HG03571 (cell line): Measurements from ENCODE around the gene ZNF784.

Experiments
- ATAC-seq: cut with Tn5 transposase; IDR thresholded peaks from one replicate; pipeline ENCODE4 v1.9.1; 2021; ENCODE audit not compliant: unreplicated experiment

The ZNF784 gene

GRCh38 chr19:55603581-55604292 is 20.6 kb downstream of the ZNF784 start:
- no peak for ATAC-seq

- no peak for ATAC-seq
Measured at GRCh38 chr19:55603115-55603514, 21.3 kb downstream of the ZNF784 start.

GRCh38 chr19:55602104-55603001 is 22.0 kb downstream of the ZNF784 start:
- ATAC-seq, result no peak

- no peak for ATAC-seq
Measured at GRCh38 chr19:55601084-55601483, 23.3 kb downstream of the ZNF784 start.

GRCh38 chr19:55600662-55601028 is 23.7 kb downstream of the ZNF784 start:
- ATAC-seq, result no peak

- ATAC-seq, result peak; percentile 41
Measured at GRCh38 chr19:55599842-55600661, 24.3 kb downstream of the ZNF784 start, which contains the start of gene ZNF524. ZNF524 (plus strand) TSS chr19:55600288; CDS start chr19:55602113, 1,825 bp downstream.

GRCh38 chr19:55599468-55599841 is 24.9 kb downstream of the ZNF784 start, which contains the start of gene FIZ1:
FIZ1 (minus strand) TSS chr19:55599517; CDS start chr19:55597865, 1,652 bp downstream.
- ATAC-seq, result peak; percentile 44

- ATAC-seq, result peak; percentile 46
Measured at GRCh38 chr19:55598719-55599467, 25.5 kb downstream of the ZNF784 start.

- ATAC-seq, result no peak
Measured at GRCh38 chr19:55598034-55598433, 26.3 kb downstream of the ZNF784 start.

- no peak for ATAC-seq
Measured at GRCh38 chr19:55597501-55597921, 26.9 kb downstream of the ZNF784 start.

GRCh38 chr19:55596304-55596703 is 28.1 kb downstream of the ZNF784 start:
- no peak for ATAC-seq

GRCh38 chr19:55594996-55595545 is 29.3 kb downstream of the ZNF784 start:
- ATAC-seq, result no peak

- no peak for ATAC-seq
Measured at GRCh38 chr19:55593096-55593772, 31.1 kb downstream of the ZNF784 start.

- ATAC-seq, result no peak
Measured at GRCh38 chr19:55592391-55593090, 31.8 kb downstream of the ZNF784 start.

- ATAC-seq, result no peak
Measured at GRCh38 chr19:55591555-55591954, 32.8 kb downstream of the ZNF784 start.

GRCh38 chr19:55590617-55591016 is 33.7 kb downstream of the ZNF784 start:
- ATAC-seq, result no peak

GRCh38 chr19:55590109-55590508 is 34.3 kb downstream of the ZNF784 start:
- no peak for ATAC-seq

GRCh38 chr19:55588738-55589137 is 35.6 kb downstream of the ZNF784 start:
- no peak for ATAC-seq
